DMS 273 (cell line): Measurements from ENCODE around the gene ZNF536.
A peak's percentile ranks its signal among the peaks of the same experiment; 100 is the strongest.
"Not testable (repeated sequence)": the region's sequence is repeated elsewhere in the genome, so short reads cannot be mapped to it uniquely, and the experiment has no call there.

Experiments
- DNase-seq: peaks from one replicate; lab custom pipeline; 2025; ENCODE audit not compliant: unreplicated experiment; lab: John Stamatoyannopoulos, UW

Gene ZNF536

DNA sequence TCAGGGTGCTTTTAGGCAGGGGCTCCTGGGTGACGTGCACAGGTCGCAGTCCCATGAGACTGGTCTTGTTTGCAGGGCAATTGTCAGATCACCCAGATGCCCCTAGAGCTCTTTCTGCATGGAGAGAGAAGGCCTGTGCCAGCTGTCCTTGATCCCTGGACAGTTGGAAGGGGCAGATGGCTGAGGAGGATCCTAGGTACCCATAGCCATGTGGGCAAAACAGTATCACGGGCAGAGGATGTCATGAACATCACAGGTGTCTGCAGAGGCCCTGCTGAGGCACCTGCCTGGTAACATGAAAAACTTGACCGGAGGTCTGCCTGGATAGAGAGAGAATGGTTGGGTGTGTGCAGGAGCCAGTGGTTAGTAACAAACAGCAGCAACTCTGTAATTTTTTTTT lies 99.3 kb downstream of the ZNF536 start:
- DNase-seq, result peak; percentile 70

- no peak for DNase-seq
Observed at GRCh38 chr19:30473334-30473867, 101.2 kb downstream of the ZNF536 start.

GRCh38 chr19:30476997-30477396 lies 104.8 kb downstream of the ZNF536 start:
- DNase-seq, result no peak

DNA sequence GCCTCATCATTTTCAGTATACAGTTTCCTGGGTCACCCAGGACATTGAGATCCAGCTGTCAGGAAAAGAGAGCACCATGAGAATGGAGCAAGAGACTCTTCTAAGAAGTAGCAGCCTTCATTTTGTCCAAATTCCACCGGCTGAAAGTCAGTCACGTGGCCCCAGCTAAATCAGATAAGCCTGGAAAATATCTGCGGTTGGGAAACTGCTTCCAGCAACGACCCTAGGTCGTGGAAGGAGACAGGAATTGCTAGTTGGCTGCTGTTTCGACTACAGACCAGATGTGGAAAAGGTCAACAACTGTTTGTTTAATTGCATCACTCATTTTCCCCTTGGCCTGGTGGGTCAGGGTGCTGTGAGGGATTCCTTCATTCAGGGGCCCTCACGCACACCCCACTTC lies 107.0 kb downstream of the ZNF536 start:
- no peak for DNase-seq

- DNase-seq, result no peak
Observed at GRCh38 chr19:30480097-30480496, 107.9 kb downstream of the ZNF536 start.

DNA sequence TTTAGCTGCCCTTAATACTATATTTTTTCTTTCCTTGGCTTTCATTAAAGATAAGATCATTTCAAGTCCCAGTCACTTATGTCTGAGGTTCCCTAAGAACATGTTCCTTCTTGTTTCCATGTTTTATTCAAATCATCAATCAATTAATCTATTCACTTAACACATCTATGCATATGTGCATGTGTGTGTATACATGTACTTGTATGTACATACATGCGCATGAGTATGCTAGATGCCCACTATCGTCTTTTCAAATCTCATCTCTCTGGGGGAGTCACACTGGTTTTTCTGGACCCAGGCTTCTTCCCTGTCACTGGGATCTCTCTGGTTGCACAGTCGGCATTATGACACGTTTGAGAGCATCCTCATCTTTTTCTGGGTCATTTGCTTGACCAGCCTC lies 108.9 kb downstream of the ZNF536 start:
- no peak for DNase-seq

GRCh38 chr19:30481823-30482222 lies 109.6 kb downstream of the ZNF536 start:
- DNase-seq, result no peak

DNA sequence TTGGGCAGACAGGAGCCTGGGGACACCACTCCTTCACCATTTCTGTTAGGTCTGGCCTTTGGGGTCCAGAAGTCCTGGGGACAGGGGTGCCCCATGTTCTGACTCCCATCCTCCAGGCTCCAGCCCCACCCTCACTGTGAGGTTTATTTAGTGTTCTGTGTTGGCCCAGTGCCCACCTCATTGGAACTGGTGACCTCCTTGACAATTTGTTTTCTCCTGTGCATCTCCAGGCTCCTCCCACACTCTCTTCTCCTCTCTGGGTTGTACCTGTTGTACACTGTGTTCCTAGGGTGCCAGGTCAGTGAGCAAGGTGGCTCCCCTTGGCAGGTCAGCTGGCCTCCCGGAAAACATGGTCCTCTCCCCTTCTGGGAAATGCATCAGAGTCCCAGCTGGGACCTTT lies 110.8 kb downstream of the ZNF536 start:
- DNase-seq, result no peak

DNA sequence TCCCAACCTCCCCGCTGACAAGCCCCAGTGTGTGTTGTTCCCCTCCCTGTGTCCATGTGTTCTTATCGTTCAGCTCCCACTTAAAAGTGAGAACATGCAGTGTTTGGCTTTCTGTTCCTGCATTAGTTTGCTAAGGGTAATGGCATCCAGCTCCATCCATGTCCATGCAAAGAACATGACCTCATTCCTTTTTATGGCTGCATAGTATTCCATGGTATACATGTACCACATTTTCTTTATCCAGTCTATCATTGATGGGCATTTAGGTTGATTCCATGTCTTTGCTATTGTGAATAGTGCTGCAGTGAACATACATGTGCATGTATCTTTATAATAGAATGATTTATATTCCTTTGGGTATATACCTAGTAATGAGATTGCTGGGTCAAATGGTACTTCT lies 114.1 kb downstream of the ZNF536 start:
- not testable (repeated sequence) for DNase-seq

GRCh38 chr19:30487178-30487577 lies 115.0 kb downstream of the ZNF536 start:
- DNase-seq, result no peak

DNA sequence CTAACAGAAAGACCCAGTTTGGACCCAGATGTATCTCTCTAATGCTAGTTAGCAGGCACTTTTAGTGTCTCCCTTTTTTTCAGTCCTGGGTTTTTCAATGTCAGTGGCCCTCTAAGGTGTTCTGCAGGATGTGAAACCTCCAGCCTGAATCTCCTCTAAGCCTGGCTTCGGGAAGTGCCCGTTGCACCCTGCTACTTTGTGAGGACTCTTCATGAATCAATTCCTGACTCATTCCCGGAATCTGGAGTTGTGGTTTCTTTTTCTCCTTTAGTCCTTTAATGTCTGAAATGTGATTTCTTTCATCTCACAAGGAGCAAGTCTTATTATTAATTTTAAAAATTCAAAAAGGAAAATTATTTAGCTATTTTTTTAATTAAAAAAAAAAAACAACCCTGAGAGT lies 116.0 kb downstream of the ZNF536 start:
- DNase-seq, result no peak

- DNase-seq, result no peak
Observed at GRCh38 chr19:30490760-30491159, 118.6 kb downstream of the ZNF536 start.

GRCh38 chr19:30492586-30493270 lies 120.5 kb downstream of the ZNF536 start:
- DNase-seq, result peak; percentile 9

GRCh38 chr19:30497034-30497433 lies 124.8 kb downstream of the ZNF536 start:
- no peak for DNase-seq

DNA sequence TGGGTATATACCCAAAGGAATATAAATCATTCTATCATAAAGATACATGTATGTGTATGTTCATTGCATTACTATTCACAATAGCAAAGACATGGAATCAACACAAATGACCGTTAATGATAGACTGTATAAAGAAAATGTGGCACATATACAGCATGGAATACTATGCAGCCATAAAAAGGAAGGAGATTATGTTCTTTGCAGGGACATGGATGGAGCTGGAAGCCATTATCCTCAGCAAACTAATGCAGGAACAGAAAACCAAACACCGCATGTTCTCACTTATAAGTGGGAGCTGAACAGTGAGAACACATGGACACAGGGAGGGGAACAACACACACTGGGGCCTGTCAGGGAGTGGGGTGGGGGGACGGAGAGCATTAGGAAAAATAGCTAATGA lies 125.9 kb downstream of the ZNF536 start:
- DNase-seq, result not testable (repeated sequence)

GRCh38 chr19:30498707-30499106 lies 126.5 kb downstream of the ZNF536 start:
- peak; percentile 29 for DNase-seq

DNA sequence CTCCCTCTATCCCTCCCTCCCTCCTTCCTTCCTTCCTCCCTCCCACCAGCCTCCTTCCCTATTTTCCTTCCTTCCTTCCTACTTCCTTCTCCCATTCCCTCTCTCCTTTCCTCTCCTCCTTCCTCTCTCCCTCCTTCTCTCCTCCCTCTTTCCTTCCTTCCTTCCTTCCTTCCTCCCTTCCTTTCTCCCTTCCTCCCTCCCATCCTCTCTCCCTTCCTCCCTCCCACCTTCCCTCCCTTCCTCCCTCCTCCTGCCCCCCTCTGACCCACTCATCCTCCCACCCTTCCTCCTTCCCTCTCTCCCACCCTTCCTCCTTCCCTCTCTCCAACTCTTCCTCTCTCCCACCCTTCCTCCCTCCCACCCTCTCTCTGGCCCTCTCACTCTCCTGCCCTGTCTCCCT lies 132.1 kb downstream of the ZNF536 start:
- DNase-seq, result no peak

- DNase-seq, result peak; percentile 85
Observed at GRCh38 chr19:30512176-30513081, 140.2 kb downstream of the ZNF536 start.

GRCh38 chr19:30513082-30513411 lies 140.9 kb downstream of the ZNF536 start:
- DNase-seq, result peak; percentile 66

- no peak for DNase-seq
Observed at GRCh38 chr19:30516111-30516510, 143.9 kb downstream of the ZNF536 start.

- DNase-seq, result no peak
Observed at GRCh38 chr19:30516531-30516930, 144.3 kb downstream of the ZNF536 start.

- no peak for DNase-seq
Observed at GRCh38 chr19:30518965-30519606, 146.9 kb downstream of the ZNF536 start.
